Liver (tissue), 3 donors: Measurements from ENCODE around the gene RHOH.

Experiments
- CTCF ChIP-seq: fragments of 150-350 bp; IDR thresholded peaks from 2 replicates; pipeline ENCODE4 v1.5.1; 2017; ENCODE audit warnings: improper control_type of control experiment, low read depth, low read length; ENCODE audit not compliant: missing input control
- SP1 ChIP-seq: IDR thresholded peaks from 2 replicates; pipeline ENCODE4 v1.6.1; 2018; ENCODE audit warnings: antibody characterized with exemption, mild to moderate bottlenecking
- TAF1 ChIP-seq: conservative IDR thresholded peaks from 2 replicates; pipeline ENCODE4 v1.6.1; 2016; ENCODE audit warnings: antibody characterized with exemption, mild to moderate bottlenecking
- TF ChIP-seq, protein P1 (sequence below): IDR thresholded peaks from 2 replicates; pipeline ENCODE4 v1.6.1; 2016; ENCODE audit warnings: antibody characterized with exemption
- TF ChIP-seq, protein P2 (sequence below): IDR thresholded peaks from 2 replicates; pipeline ENCODE4 v1.6.1; 2016; ENCODE audit warnings: antibody characterized with exemption, mild to moderate bottlenecking
- donor health status: healthy.
- donor health status: healthy.

GRCh38 chr4:40262077-40262528, 65.3 kb downstream of the RHOH start:
- TF ChIP-seq SP1 (no peak), CTCF (no peak), TAF1 (no peak)
- TF ChIP-seq, protein P1, sequence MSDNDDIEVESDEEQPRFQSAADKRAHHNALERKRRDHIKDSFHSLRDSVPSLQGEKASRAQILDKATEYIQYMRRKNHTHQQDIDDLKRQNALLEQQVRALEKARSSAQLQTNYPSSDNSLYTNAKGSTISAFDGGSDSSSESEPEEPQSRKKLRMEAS: no peak
- TF ChIP-seq, protein P2, sequence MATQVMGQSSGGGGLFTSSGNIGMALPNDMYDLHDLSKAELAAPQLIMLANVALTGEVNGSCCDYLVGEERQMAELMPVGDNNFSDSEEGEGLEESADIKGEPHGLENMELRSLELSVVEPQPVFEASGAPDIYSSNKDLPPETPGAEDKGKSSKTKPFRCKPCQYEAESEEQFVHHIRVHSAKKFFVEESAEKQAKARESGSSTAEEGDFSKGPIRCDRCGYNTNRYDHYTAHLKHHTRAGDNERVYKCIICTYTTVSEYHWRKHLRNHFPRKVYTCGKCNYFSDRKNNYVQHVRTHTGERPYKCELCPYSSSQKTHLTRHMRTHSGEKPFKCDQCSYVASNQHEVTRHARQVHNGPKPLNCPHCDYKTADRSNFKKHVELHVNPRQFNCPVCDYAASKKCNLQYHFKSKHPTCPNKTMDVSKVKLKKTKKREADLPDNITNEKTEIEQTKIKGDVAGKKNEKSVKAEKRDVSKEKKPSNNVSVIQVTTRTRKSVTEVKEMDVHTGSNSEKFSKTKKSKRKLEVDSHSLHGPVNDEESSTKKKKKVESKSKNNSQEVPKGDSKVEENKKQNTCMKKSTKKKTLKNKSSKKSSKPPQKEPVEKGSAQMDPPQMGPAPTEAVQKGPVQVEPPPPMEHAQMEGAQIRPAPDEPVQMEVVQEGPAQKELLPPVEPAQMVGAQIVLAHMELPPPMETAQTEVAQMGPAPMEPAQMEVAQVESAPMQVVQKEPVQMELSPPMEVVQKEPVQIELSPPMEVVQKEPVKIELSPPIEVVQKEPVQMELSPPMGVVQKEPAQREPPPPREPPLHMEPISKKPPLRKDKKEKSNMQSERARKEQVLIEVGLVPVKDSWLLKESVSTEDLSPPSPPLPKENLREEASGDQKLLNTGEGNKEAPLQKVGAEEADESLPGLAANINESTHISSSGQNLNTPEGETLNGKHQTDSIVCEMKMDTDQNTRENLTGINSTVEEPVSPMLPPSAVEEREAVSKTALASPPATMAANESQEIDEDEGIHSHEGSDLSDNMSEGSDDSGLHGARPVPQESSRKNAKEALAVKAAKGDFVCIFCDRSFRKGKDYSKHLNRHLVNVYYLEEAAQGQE: no peak
